Thymus (tissue), 11 donors: ENCODE results near the gene KIF20A. TPM values are rescaled to one million over a fixed set of nuclear protein-coding genes. Genes with fewer than 3 reads are reported as not detected.

ENCODE experiments used
- DNase-seq, 9 donors: peaks; one replicate each; pipeline ENCODE4 v3.0.0-alpha.2; 2013; ENCODE audit warnings: low spot score in 9 of 9, low read depth in 6 of 9, missing footprints in 1 of 9
- H3K27ac ChIP-seq, 2 donors: one replicate each; pipeline ENCODE4 v1.5.1; 2013; ENCODE audit warnings: control low read depth in 1 of 2, low read depth in 1 of 2, low read length in 1 of 2, mild to moderate bottlenecking in 1 of 2, moderate library complexity in 1 of 2
- H3K27me3 ChIP-seq, 2 donors: one replicate each; pipeline ENCODE4 v1.5.1; 2013; ENCODE audit warnings: low read length in 1 of 2; ENCODE audit not compliant: control insufficient read depth in 2 of 2, insufficient read depth in 1 of 2
- H3K36me3 ChIP-seq, 2 donors: one replicate each; pipeline ENCODE4 v1.5.1; 2013; ENCODE audit warnings: low read length in 1 of 2, mild to moderate bottlenecking in 1 of 2, moderate library complexity in 1 of 2; ENCODE audit not compliant: control insufficient read depth in 2 of 2, insufficient read depth in 2 of 2
- H3K4me1 ChIP-seq, 2 donors: one replicate each; pipeline ENCODE4 v1.5.1; 2013; ENCODE audit warnings: low read length in 2 of 2; ENCODE audit not compliant: control insufficient read depth in 2 of 2, insufficient read depth in 2 of 2
- H3K4me3 ChIP-seq, 2 donors: one replicate each; pipeline ENCODE4 v1.5.1; 2013; ENCODE audit warnings: low read length in 2 of 2, control low read depth in 1 of 2, mild to moderate bottlenecking in 1 of 2
- H3K9me3 ChIP-seq, 2 donors: one replicate each; pipeline ENCODE4 v1.5.1; 2013; ENCODE audit warnings: low read length in 1 of 2, mild to moderate bottlenecking in 1 of 2; ENCODE audit not compliant: control insufficient read depth in 2 of 2, insufficient read depth in 1 of 2
- WGBS: extraction: QIAGEN DNeasy Blood & Tissue Kit; methylation state at CpG from one replicate; pipeline ENCODE4 v1.1.7; 2013; 5-methylcytosine and 5-hydroxymethylcytosine counted together
- polyA plus RNA-seq: library from polyadenylated mRNA; stranded (reverse); fragments of 200-250 nt; gene quantifications from one replicate; pipeline ENCODE4 v1.2.3, GENCODE V29; 2013
- total RNA-seq: library from RNA; stranded (reverse); fragments of 120-200 nt; gene quantifications from one replicate; pipeline ENCODE4 v1.2.4, GENCODE V29; 2013
- donor health status: healthy.

The KIF20A gene
- total and polyA plus RNA-seq, 2 donors, result 3.7 to 40.0 TPM

GRCh38 chr5:138212828-138213160 lies 33.9 kb downstream of the KIF20A start:
- peaks cover 3% of the 10 kb centered on the region in 2 donors for H3K36me3 ChIP-seq
- H3K9me3 ChIP-seq, result no peaks in the 10 kb centered on the region
- 0% methylated on average over 8 of the region's 8 CpGs for WGBS
- peaks cover 0 to 13% of the 10 kb centered on the region in 2 donors for H3K4me1 ChIP-seq
- peak overlapping the region; percentile 70 to 84 for H3K27ac ChIP-seq
- H3K27me3 ChIP-seq, result no peaks in the 10 kb centered on the region
- no peak for DNase-seq
- H3K4me3 ChIP-seq, result peak overlapping the region; percentile 95 to 100

- DNase-seq, result peak; percentile 88 to 98 (median 95)
- Histone ChIP-seq H3K4me3 (peak within 1 kb of the TSS; percentile 95 to 100), H3K9me3 (no peaks in the 10 kb centered on the region), H3K27ac (peak within 1 kb of the TSS; percentile 70 to 84), H3K4me1 (peaks cover 0 to 13% of the 10 kb centered on the region in 2 donors), H3K27me3 (no peaks in the 10 kb centered on the region), H3K36me3 (peaks cover 3% of the 10 kb centered on the region in 2 donors)
- WGBS, result 1% methylated on average over 32 of the region's 32 CpGs
Measured at GRCh38 chr5:138213161-138214029, 34.5 kb downstream of the KIF20A start, which contains the start of gene CDC23. Gene CDC23 (minus strand): TSS chr5:138213323. CDS start chr5:138213312, 11 bp downstream.

DNA sequence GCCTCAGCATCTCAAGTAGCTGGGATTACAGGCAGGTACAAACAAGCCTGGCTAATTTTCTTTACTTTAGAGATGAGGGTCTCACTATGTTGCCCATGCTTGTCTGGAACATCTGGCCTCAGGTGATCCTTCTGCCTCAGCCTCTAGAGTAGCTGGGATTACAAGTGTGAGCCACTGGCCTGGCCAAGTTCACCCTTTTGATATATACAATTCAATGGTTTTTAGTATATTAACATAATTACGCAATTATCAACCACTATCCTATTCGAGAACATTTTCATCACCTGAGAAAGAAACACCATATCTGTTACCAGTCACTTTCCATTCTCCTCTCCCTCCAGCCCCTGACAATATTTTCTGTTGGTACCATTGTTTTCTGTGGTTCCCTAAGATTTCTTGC lies 37.9 kb downstream of the KIF20A start:
- DNase-seq, result no peak
- no peak overlapping the region for H3K4me3 ChIP-seq
- H3K9me3 ChIP-seq, result no peaks in the 10 kb centered on the region
- 95% methylated on average over 2 of the region's 2 CpGs for WGBS
- no peak overlapping the region for H3K27ac ChIP-seq
- peaks cover 0 to 13% of the 10 kb centered on the region in 2 donors for H3K4me1 ChIP-seq
- H3K27me3 ChIP-seq, result no peaks in the 10 kb centered on the region
- no peaks in the 10 kb centered on the region for H3K36me3 ChIP-seq

DNA sequence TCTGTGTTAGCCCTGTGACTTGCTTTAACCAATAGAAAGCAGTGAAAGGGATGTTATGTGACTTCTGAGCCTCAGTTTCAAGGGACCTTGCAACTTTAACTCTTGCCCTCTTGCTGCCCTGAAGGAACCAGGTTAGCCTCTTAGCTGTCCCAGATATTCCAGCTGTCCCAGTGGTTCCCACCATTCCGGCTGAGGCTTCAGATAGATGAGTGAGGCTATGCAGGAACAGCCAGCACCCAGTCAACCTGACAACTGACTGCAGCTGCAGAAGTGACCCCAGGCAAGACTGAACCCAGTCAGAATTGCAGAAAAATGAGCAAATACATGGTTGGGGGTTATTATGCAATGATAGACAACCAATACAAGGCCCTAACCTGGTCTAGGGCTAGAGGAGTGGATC lies 44.6 kb downstream of the KIF20A start:
- H3K4me3 ChIP-seq, result no peak overlapping the region
- H3K27ac ChIP-seq, result no peak overlapping the region
- H3K27me3 ChIP-seq, result peaks cover 0 to 6% of the 10 kb centered on the region in 2 donors
- H3K9me3 ChIP-seq, result peaks cover 0 to 11% of the 10 kb centered on the region in 2 donors
- H3K36me3 ChIP-seq, result no peaks in the 10 kb centered on the region
- H3K4me1 ChIP-seq, result no peaks in the 10 kb centered on the region
- WGBS, result 98% methylated on average over 1 of the region's 1 CpG
- DNase-seq, result no peak

DNA sequence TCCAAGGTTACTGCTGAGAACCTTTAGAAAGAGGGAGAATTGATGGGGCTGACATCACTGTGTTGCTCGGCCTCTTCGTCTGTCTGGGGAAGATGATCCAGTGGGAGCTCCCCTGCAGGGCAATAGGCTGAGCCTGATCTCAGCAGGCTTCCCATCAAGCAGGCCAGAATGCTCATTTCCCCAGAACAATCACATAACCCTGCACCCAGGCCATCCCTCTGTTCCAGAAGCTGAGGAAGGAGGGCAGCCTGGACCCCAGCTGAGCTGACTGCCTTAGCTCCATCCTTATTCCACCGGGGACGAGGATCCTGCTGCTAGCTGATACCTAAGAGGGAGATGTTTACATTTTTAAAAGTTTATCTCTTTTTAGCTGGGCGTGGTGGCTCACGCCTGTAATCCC lies 45.8 kb downstream of the KIF20A start:
- no peak overlapping the region for H3K4me3 ChIP-seq
- DNase-seq, result no peak
- H3K36me3 ChIP-seq, result no peaks in the 10 kb centered on the region
- H3K4me1 ChIP-seq, result no peaks in the 10 kb centered on the region
- H3K27me3 ChIP-seq, result peaks cover 0 to 6% of the 10 kb centered on the region in 2 donors
- H3K27ac ChIP-seq, result no peak overlapping the region
- WGBS, result 98% methylated on average over 6 of the region's 6 CpGs
- H3K9me3 ChIP-seq, result peaks cover 0 to 11% of the 10 kb centered on the region in 2 donors

- no peak overlapping the region for H3K4me3 ChIP-seq
- DNase-seq, result no peak
- H3K27me3 ChIP-seq, result peaks cover 0 to 6% of the 10 kb centered on the region in 2 donors
- peaks cover 0 to 13% of the 10 kb centered on the region in 2 donors for H3K9me3 ChIP-seq
- no peak overlapping the region for H3K27ac ChIP-seq
- H3K36me3 ChIP-seq, result no peaks in the 10 kb centered on the region
- H3K4me1 ChIP-seq, result peaks cover 0 to 3% of the 10 kb centered on the region in 2 donors
Measured at GRCh38 chr5:138226910-138227309, 48.0 kb downstream of the KIF20A start.

- 70% methylated on average over 6 of the region's 6 CpGs for WGBS
- H3K9me3 ChIP-seq, result peaks cover 0 to 13% of the 10 kb centered on the region in 2 donors
Measured at GRCh38 chr5:138229387-138229786, 50.5 kb downstream of the KIF20A start.

GRCh38 chr5:138230261-138230660 lies 51.3 kb downstream of the KIF20A start:
- no peaks in the 10 kb centered on the region for H3K27me3 ChIP-seq
- DNase-seq, result no peak
- H3K36me3 ChIP-seq, result no peaks in the 10 kb centered on the region
- H3K9me3 ChIP-seq, result peaks cover 0 to 13% of the 10 kb centered on the region in 2 donors
- no peak overlapping the region for H3K27ac ChIP-seq
- H3K4me1 ChIP-seq, result peaks cover 0 to 3% of the 10 kb centered on the region in 2 donors
- H3K4me3 ChIP-seq, result no peak overlapping the region

More at GRCh38 chr5:138229387-138229786, 50.5 kb downstream of the KIF20A start:
- H3K4me3 ChIP-seq, result no peak overlapping the region
- H3K27ac ChIP-seq, result no peak overlapping the region
- DNase-seq, result no peak
- H3K4me1 ChIP-seq, result peaks cover 0 to 3% of the 10 kb centered on the region in 2 donors
- H3K27me3 ChIP-seq, result peaks cover 0 to 3% of the 10 kb centered on the region in 2 donors
- no peaks in the 10 kb centered on the region for H3K36me3 ChIP-seq

GRCh38 chr5:138230981-138231589 lies 52.2 kb downstream of the KIF20A start:
- no peak overlapping the region for H3K27ac ChIP-seq

More at GRCh38 chr5:138230981-138231589, 52.2 kb downstream of the KIF20A start:
- Histone ChIP-seq H3K36me3 (no peaks in the 10 kb centered on the region), H3K4me1 (peaks cover 0 to 3% of the 10 kb centered on the region in 2 donors), H3K9me3 (peaks cover 0 to 12% of the 10 kb centered on the region in 2 donors), H3K4me3 (no peak overlapping the region), H3K27me3 (no peaks in the 10 kb centered on the region)
- 93% methylated on average over 7 of the region's 7 CpGs for WGBS
- no peak for DNase-seq
